Activated CD8-positive, alpha-beta T cell treated with anti-CD3 and anti-CD28 coated beads for 36 hours (primary cell): Measurements from ENCODE around the gene NFIL3. TPM values are rescaled to one million over a fixed set of nuclear protein-coding genes. Genes with fewer than 3 reads are reported as not detected.
A peak's percentile ranks its signal among the peaks of the same experiment; 100 is the strongest.

Source experiments
- ATAC-seq: fragments of 200-7000 bp; cut with Tn5 transposase; one replicate; pipeline ENCODE4 v1.10.0; 2021; ENCODE audit warnings: mild to moderate bottlenecking, moderate library complexity
- CTCF ChIA-PET: fragments of 350-600 bp; sonication (Branson Sonifier 250); formaldehyde crosslinking; loops from one replicate; lab custom pipeline; 2021; ENCODE audit warnings: antibody characterized with exemption; lab: Charles Lee
- POLR2A ChIA-PET: fragments of 350-600 bp; sonication (Branson Sonifier 250); formaldehyde crosslinking; loops from one replicate; lab custom pipeline; 2021; ENCODE audit warnings: antibody characterized with exemption; lab: Charles Lee
- DNase-seq: peaks from one replicate; pipeline ENCODE4 v3.0.0-alpha.2; 2020
- H3K27ac Mint-ChIP-seq: one replicate; pipeline ENCODE4 v1.8.0; 2021; ENCODE audit warnings: mild to moderate bottlenecking, mixed read lengths
- H3K27me3 Mint-ChIP-seq: one replicate; pipeline ENCODE4 v1.8.0; 2021; ENCODE audit warnings: mixed read lengths
- H3K36me3 Mint-ChIP-seq: one replicate; pipeline ENCODE4 v1.8.0; 2021; ENCODE audit warnings: low read depth, mixed read lengths
- H3K4me1 Mint-ChIP-seq: one replicate; pipeline ENCODE4 v1.8.0; 2021; ENCODE audit warnings: low read depth, mixed read lengths
- H3K4me3 Mint-ChIP-seq: one replicate; pipeline ENCODE4 v1.8.0; 2021; ENCODE audit warnings: mild to moderate bottlenecking, moderate library complexity, mixed read lengths
- H3K9me3 Mint-ChIP-seq: one replicate; pipeline ENCODE4 v1.8.0; 2021; ENCODE audit warnings: mixed read lengths
- CTCF ChIP-seq: fragments of 200-600 bp; IDR thresholded peaks from one replicate; pipeline ENCODE4 v1.8.0; 2022; ENCODE audit warnings: antibody characterized with exemption, mild to moderate bottlenecking
- intact Hi-C: fragments of 100-400 bp; cut with micrococcal nuclease; formaldehyde crosslinking; loops from one replicate; pipeline ENCODE4 v1.10.0; 2022
- total RNA-seq, 2 experiments: library from RNA; stranded (reverse); gene quantifications; one replicate each; pipeline ENCODE4 v1.2.3, GENCODE V29; 2021

Gene NFIL3
- total RNA-seq, 2 experiments from 2014 or later = 76.2 to 78.3 TPM

- no peak for TF ChIP-seq CTCF
- Mint-ChIP-seq H3K27me3 (no peaks in the 10 kb centered on the region), H3K9me3 (no peaks in the 10 kb centered on the region), H3K4me1 (peaks cover 73% of the 10 kb centered on the region), H3K36me3 (peaks cover 49% of the 10 kb centered on the region), H3K27ac (peak overlapping the region; percentile 86), H3K4me3 (no peak overlapping the region)
- CTCF ChIA-PET = no interaction called here
- ATAC-seq = peak; percentile 81
- DNase-seq = no peak
- POLR2A ChIA-PET = interaction anchor here (1.0 to 1.9 kb wide), 4 partner anchors 9 to 69 kb away, joined by 3 to 12 read pairs (median 6); no protein-coding TSS in a partner anchor
- intact Hi-C loops = loop anchor here (5.0 kb wide), 2 partner anchors 58 to 263 kb away; no protein-coding TSS in a partner anchor
Observed at GRCh38 chr9:91415290-91415689, 8.3 kb downstream of the NFIL3 start.

- no peak overlapping the region for H3K4me3 Mint-ChIP-seq
- H3K27ac Mint-ChIP-seq = no peak overlapping the region
- H3K9me3 Mint-ChIP-seq = no peaks in the 10 kb centered on the region
- no peak for DNase-seq
- CTCF ChIA-PET = no interaction called here
- ATAC-seq = no peak
- intact Hi-C loops = no loop called here
- peaks cover 60% of the 10 kb centered on the region for H3K36me3 Mint-ChIP-seq
- POLR2A ChIA-PET = interaction anchor here (0.6 to 0.9 kb wide), 4 partner anchors 14 to 207 kb away, joined by 3 read pairs; no protein-coding TSS in a partner anchor
- H3K27me3 Mint-ChIP-seq = no peaks in the 10 kb centered on the region
- TF ChIP-seq CTCF = no peak
- peaks cover 51% of the 10 kb centered on the region for H3K4me1 Mint-ChIP-seq
Observed at GRCh38 chr9:91412941-91413340, 10.7 kb downstream of the NFIL3 start.

GRCh38 chr9:91411096-91411771 lies 12.4 kb downstream of the NFIL3 start:
- peaks cover 67% of the 10 kb centered on the region for H3K36me3 Mint-ChIP-seq

GRCh38 chr9:91410161-91410560 lies 13.5 kb downstream of the NFIL3 start:
- intact Hi-C loops = no loop called here
- Mint-ChIP-seq H3K27me3 (no peaks in the 10 kb centered on the region), H3K27ac (no peak overlapping the region), H3K4me3 (no peak overlapping the region), H3K9me3 (no peaks in the 10 kb centered on the region), H3K4me1 (peaks cover 29% of the 10 kb centered on the region), H3K36me3 (peaks cover 65% of the 10 kb centered on the region)
- ChIA-PET CTCF (interaction anchor here (0.6 to 0.9 kb wide), 2 partner anchors 10 to 22 kb away, joined by 3 read pairs; no protein-coding TSS in a partner anchor), POLR2A (interaction anchor here (1.0 to 2.5 kb wide), 2 partner anchors 13 to 15 kb away, joined by 4 to 14 read pairs; no protein-coding TSS in a partner anchor)
- ATAC-seq = no peak
- no peak for TF ChIP-seq CTCF
- DNase-seq = no peak

More at GRCh38 chr9:91411096-91411771, 12.4 kb downstream of the NFIL3 start:
- Mint-ChIP-seq H3K27me3 (no peaks in the 10 kb centered on the region), H3K4me1 (peaks cover 39% of the 10 kb centered on the region), H3K9me3 (no peaks in the 10 kb centered on the region), H3K4me3 (no peak overlapping the region), H3K27ac (no peak overlapping the region)
- no peak for DNase-seq
- POLR2A ChIA-PET = interaction anchor here (1.2 to 2.5 kb wide), 3 partner anchors 10 to 49 kb away, joined by 3 to 14 read pairs (median 3); no protein-coding TSS in a partner anchor
- TF ChIP-seq CTCF = no peak
- ATAC-seq = no peak
- intact Hi-C loops = no loop called here
- CTCF ChIA-PET = interaction anchor here (0.6 kb wide), 1 partner anchor 23 kb away, joined by 3 read pairs; no protein-coding TSS in a partner anchor

- CTCF ChIA-PET = no interaction called here
- intact Hi-C loops = no loop called here
- Mint-ChIP-seq H3K4me3 (no peak overlapping the region), H3K36me3 (peaks cover 54% of the 10 kb centered on the region), H3K4me1 (peaks cover 24% of the 10 kb centered on the region), H3K9me3 (no peaks in the 10 kb centered on the region), H3K27me3 (no peaks in the 10 kb centered on the region), H3K27ac (no peak overlapping the region)
- DNase-seq (no peak), ATAC-seq (no peak)
- no peak for TF ChIP-seq CTCF
- POLR2A ChIA-PET = interaction anchor here (2.5 kb wide), 1 partner anchor 12 kb away, joined by 14 read pairs; no protein-coding TSS in a partner anchor
Observed at GRCh38 chr9:91408475-91408874, 15.2 kb downstream of the NFIL3 start.
